Testis (tissue), 2 donors: ENCODE measurements around the gene SCN4B.

Experiments
- POLR2A ChIP-seq: fragments of 450-650 bp; IDR thresholded peaks from one replicate; pipeline ENCODE4 v1.6.1; 2017; ENCODE audit warnings: antibody characterized with exemption, mild to moderate bottlenecking, moderate library complexity
- TF ChIP-seq, protein P1 (sequence below), 3 experiments: fragments of 450-650 bp in 2 of 3; fragments of 200-600 bp in 1 of 3; sonication (generic) in 1 of 3; IDR thresholded peaks; one replicate each; pipeline ENCODE4 v1.5.1; 2016 to 2019; ENCODE audit warnings: antibody characterized with exemption in 3 of 3, mild to moderate bottlenecking in 2 of 3, moderate library complexity in 1 of 3

DNA sequence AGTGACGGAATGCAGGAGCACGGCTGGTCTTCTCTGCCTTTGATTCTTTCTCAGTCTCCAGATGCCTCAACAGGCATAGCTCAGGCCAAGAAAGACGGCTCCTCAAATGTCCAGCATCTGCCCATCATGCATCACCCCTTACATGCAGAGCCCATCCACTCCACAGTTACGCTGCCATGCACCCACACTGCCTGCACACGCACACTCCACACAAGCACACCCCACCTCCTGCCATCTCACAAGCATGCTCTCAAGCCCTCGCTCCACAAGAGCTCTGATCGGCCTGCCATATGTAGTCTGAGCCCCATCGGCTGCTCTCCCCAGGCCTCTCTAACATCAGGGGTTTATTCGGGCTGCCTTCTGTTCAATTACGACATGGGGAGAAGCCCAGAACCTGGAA lies 18.8 kb downstream of the SCN4B start:
- TF ChIP-seq, protein P1, sequence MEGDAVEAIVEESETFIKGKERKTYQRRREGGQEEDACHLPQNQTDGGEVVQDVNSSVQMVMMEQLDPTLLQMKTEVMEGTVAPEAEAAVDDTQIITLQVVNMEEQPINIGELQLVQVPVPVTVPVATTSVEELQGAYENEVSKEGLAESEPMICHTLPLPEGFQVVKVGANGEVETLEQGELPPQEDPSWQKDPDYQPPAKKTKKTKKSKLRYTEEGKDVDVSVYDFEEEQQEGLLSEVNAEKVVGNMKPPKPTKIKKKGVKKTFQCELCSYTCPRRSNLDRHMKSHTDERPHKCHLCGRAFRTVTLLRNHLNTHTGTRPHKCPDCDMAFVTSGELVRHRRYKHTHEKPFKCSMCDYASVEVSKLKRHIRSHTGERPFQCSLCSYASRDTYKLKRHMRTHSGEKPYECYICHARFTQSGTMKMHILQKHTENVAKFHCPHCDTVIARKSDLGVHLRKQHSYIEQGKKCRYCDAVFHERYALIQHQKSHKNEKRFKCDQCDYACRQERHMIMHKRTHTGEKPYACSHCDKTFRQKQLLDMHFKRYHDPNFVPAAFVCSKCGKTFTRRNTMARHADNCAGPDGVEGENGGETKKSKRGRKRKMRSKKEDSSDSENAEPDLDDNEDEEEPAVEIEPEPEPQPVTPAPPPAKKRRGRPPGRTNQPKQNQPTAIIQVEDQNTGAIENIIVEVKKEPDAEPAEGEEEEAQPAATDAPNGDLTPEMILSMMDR (IDR thresholded peaks at IDR 0.05) = no peak
- TF ChIP-seq POLR2A = no peak
